ENCODE measurements around the gene RBM19.

GRCh38 chr12:113831016-113831415 is 135.1 kb downstream of the RBM19 start:
- TF ChIP-seq EZH2 (IDR thresholded peaks at IDR 0.05; ENCODE audit: borderline replicate concordance, low read length): no peak
- TF ChIP-seq, protein P1, sequence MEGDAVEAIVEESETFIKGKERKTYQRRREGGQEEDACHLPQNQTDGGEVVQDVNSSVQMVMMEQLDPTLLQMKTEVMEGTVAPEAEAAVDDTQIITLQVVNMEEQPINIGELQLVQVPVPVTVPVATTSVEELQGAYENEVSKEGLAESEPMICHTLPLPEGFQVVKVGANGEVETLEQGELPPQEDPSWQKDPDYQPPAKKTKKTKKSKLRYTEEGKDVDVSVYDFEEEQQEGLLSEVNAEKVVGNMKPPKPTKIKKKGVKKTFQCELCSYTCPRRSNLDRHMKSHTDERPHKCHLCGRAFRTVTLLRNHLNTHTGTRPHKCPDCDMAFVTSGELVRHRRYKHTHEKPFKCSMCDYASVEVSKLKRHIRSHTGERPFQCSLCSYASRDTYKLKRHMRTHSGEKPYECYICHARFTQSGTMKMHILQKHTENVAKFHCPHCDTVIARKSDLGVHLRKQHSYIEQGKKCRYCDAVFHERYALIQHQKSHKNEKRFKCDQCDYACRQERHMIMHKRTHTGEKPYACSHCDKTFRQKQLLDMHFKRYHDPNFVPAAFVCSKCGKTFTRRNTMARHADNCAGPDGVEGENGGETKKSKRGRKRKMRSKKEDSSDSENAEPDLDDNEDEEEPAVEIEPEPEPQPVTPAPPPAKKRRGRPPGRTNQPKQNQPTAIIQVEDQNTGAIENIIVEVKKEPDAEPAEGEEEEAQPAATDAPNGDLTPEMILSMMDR (IDR thresholded peaks at IDR 0.05; ENCODE audit: low read length): no peak
